ENCODE results near the gene WRNIP1. TPM values are rescaled to one million over a fixed set of nuclear protein-coding genes. Genes with fewer than 3 reads are reported as not detected.

The WRNIP1 gene
- total and polyA plus RNA-seq, 2 of the 8 experiments (the other 6 are each of a cell fraction or from before 2014, with no cell fraction given), result 38.2 to 39.2 TPM

DNA sequence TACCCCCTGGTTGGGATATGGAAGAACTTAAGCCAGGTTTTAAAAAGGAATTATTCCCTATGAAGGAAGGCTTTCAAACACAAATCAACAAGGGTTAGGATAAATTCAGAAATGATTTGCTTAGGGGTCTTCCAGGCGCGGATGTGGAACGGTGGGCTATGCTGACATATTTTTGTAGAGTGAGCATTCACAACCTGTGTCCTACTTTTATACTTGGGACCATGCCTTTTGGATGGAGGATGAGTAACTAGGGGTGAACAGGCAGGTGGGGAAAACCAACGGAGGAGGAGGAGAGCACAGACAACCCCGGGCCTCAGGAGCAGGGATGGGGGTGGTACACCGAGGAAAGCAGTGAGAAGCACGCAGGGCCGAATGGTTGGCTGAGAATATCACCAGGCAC, 20.4 kb upstream of the WRNIP1 start (continued):
- TF ChIP-seq, protein P1, sequence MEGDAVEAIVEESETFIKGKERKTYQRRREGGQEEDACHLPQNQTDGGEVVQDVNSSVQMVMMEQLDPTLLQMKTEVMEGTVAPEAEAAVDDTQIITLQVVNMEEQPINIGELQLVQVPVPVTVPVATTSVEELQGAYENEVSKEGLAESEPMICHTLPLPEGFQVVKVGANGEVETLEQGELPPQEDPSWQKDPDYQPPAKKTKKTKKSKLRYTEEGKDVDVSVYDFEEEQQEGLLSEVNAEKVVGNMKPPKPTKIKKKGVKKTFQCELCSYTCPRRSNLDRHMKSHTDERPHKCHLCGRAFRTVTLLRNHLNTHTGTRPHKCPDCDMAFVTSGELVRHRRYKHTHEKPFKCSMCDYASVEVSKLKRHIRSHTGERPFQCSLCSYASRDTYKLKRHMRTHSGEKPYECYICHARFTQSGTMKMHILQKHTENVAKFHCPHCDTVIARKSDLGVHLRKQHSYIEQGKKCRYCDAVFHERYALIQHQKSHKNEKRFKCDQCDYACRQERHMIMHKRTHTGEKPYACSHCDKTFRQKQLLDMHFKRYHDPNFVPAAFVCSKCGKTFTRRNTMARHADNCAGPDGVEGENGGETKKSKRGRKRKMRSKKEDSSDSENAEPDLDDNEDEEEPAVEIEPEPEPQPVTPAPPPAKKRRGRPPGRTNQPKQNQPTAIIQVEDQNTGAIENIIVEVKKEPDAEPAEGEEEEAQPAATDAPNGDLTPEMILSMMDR (IDR thresholded peaks at IDR 0.05; ENCODE audit: control extremely low read depth in 1 of 3, insufficient read depth in 1 of 3, low read depth in 1 of 3, low read length in 3 of 3), result no peak
- TF ChIP-seq BCL11A (IDR thresholded peaks at IDR 0.05; ENCODE audit: low read depth in 2 of 2, low read length in 2 of 2), result no peak
- no peak for TF ChIP-seq EGR1 (IDR thresholded peaks at IDR 0.05; ENCODE audit: borderline replicate concordance, low read depth, low read length)
- no peak for TF ChIP-seq TCF12 (IDR thresholded peaks at IDR 0.05; ENCODE audit: low read depth, low read length)
- no peak for TF ChIP-seq TBP (IDR thresholded peaks at IDR 0.05; ENCODE audit: low read depth, low read length)
- TF ChIP-seq SIN3A (conservative IDR thresholded peaks at IDR 0.05 in 1 of 2, IDR thresholded peaks at IDR 0.05 in 1 of 2; ENCODE audit: low read depth in 1 of 2, low read length in 2 of 2), result no peak
- no peak for TF ChIP-seq SUZ12 (IDR thresholded peaks at IDR 0.05; ENCODE audit: low read length)

All from H1 (cell line).